Motor neuron (in vitro differentiated cells): ENCODE data around the gene LRMDA. TPM values are rescaled to one million over a fixed set of nuclear protein-coding genes. Genes with fewer than 3 reads are reported as not detected.
"Not testable (repeated sequence)": the region's sequence is repeated elsewhere in the genome, so short reads cannot be mapped to it uniquely, and the experiment has no call there.

Experiments used
- ATAC-seq, 8 experiments: fragments of 200-7000 bp; cut with Tn5 transposase; replicated peaks in 6 of 8; 2 replicates each; pipeline ENCODE4 v1.8.0; 2021; ENCODE audit warnings: mild to moderate bottlenecking in 8 of 8, moderate library complexity in 8 of 8
- H3K27ac ChIP-seq, 2 donors: fragments of 250-450 bp; sonication (Bioruptor Pico); 2 replicates each; pipeline ENCODE4 v1.9.0; 2021; ENCODE audit warnings: antibody characterized with exemption in 2 of 2, mild to moderate bottlenecking in 2 of 2, moderate library complexity in 1 of 2
- H3K4me1 ChIP-seq, 2 donors: fragments of 250-450 bp; sonication (Bioruptor Pico); replicated peaks in 1 of 2; 2 replicates each; pipeline ENCODE4 v1.6.1; 2021; ENCODE audit warnings: antibody characterized with exemption in 2 of 2, mild to moderate bottlenecking in 2 of 2, moderate library complexity in 1 of 2
- H3K4me3 ChIP-seq, 5 donors: fragments of 250-450 bp; sonication (Bioruptor Pico); 2 replicates each; pipeline ENCODE4 v1.9.0; 2021; ENCODE audit warnings: antibody characterized with exemption in 5 of 5, mild to moderate bottlenecking in 5 of 5, moderate library complexity in 4 of 5
- whole genome bisulfite sequencing, 10 experiments: fragments of 450-650 bp; shearing (Covaris generic); methylation state at CpG; one replicate each; pipeline ENCODE4 v1.0.0; 2022; 5-methylcytosine and 5-hydroxymethylcytosine counted together
- in situ Hi-C, 9 experiments: fragments of 400-800 bp; cut with MboI; loops; one replicate each; pipeline ENCODE4 v1.15.0; 2021; ENCODE audit warnings: low sequenced_read_pairs in 9 of 9, low pct_unique_long_range_greater_than_20kb in 2 of 9; ENCODE audit not compliant: unreplicated experiment in 9 of 9
- total RNA-seq, 8 experiments: library from RNA; unstranded; fragments of 300-600 nt; gene quantifications; 2 replicates each; pipeline versions ENCODE4 v1.2.3 to v1.2.4, GENCODE V29; 2022

LRMDA gene
- total RNA-seq, 8 experiments from 2014 or later: 0.85 to 5.4 (median 2.2) TPM; not detected in 1

DNA sequence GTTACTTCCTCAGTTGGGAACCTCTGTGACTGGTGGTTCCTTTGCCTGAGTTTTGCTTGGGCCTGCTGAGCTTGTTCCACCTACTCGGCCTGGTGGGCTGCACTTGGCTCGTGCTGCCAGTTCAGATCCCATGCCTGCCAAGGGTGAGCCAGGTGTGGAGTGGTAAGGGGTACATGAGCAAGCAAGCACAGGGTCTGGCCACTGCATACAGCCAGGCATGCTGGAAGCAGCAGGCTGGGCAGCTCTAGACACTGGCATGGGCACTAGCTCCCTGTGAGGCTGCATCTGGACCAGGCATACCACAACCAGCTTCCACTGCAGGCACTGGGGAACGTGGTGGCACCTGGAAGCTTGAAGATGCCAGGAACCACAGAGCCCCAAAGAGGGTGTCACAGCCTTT is 624.0 kb downstream of the LRMDA start:
- ATAC-seq: no peak
- in situ Hi-C loops: no loop called here
- Histone ChIP-seq H3K4me1 (peaks cover 26 to 27% of the 10 kb centered on the region in 2 donors), H3K4me3 (no peak overlapping the region), H3K27ac (no peak overlapping the region)
- WGBS, 10 experiments: 58% methylated on average over 2 of the region's 3 CpGs; no CpG with 5 or more reads in 9 of the 10 experiments

DNA sequence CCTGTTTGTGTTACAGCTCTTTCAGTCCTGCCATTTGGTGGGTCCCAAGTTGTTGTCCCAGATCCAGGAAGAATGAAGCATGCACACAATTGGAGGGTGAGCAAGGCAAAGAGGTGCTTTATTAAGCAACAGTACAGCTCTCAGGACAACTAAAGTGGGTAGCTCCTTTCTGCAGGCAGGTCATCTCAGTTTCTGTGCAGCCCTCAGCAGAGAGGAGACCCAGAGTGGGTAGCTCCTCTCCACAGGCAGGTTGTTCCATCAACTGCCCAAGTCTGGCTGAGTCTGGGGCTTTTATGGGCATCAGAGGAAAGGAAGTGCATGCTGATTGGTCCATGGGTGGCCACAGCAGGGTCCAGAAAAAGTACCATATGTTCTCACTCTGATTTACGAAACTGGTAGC is 624.5 kb downstream of the LRMDA start:
- Histone ChIP-seq H3K27ac (no peak overlapping the region), H3K4me3 (no peak overlapping the region), H3K4me1 (peaks cover 21 to 22% of the 10 kb centered on the region in 2 donors)
- WGBS, 10 experiments: 83% methylated on average over 1 of the region's 1 CpG; no CpG with 5 or more reads in 9 of the 10 experiments
- ATAC-seq: no peak
- in situ Hi-C loops: no loop called here

DNA sequence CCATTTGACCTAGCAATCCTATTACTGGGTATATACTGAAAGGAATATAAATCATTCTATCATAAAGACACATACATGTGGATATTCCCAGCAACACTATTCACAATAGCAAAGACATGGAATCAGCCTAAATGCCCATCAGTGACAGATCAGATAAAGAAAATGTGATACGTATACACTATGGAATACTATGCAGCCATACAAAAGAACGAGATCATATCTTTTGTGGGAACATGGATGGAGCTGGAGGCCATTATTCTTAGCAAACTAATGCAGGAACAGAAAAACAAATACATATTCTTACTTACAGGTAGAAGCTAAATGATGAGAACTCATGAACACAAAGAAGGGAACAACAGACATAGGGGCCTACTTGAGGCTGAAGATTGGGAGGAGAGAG is 629.6 kb downstream of the LRMDA start:
- ATAC-seq, H3K4me3 ChIP-seq, H3K27ac ChIP-seq, in situ Hi-C loops: not testable (repeated sequence)
- peaks cover 7 to 14% of the 10 kb centered on the region in 2 donors for H3K4me1 ChIP-seq
- 35 to 100% (median 93%) methylated on average over 1 to 2 of the region's 2 CpGs; no CpG with 5 or more reads in 1 of the 10 experiments for WGBS, 10 experiments

DNA sequence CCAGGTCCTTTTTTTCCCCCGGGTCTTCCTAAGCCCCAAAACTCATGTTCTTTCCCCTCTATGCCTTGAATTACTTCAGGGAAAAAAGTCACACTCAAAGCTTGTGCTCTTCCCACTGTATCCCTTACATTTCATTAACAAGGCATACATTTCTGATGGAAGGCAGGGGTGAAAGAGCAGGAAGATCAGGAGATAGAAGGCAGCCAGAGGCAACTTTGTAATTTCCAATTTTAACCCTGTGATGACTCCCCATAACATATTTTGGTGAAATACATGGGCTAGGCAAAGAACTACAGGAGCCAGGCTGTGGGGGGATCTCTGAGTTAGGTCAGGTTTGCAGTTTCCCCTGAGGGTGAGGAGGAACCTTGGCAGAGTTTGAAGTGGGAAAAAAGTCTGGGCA is 635.0 kb downstream of the LRMDA start:
- in situ Hi-C loops: no loop called here
- Histone ChIP-seq H3K27ac (no peak overlapping the region), H3K4me3 (no peak overlapping the region), H3K4me1 (peaks cover 7 to 14% of the 10 kb centered on the region in 2 donors)
- WGBS, 10 experiments: 44 to 100% (median 78%) methylated on average over 1 of the region's 1 CpG; no CpG with 5 or more reads in 2 of the 10 experiments
- peak in 1 of 8 experiments; percentile 38 for ATAC-seq

DNA sequence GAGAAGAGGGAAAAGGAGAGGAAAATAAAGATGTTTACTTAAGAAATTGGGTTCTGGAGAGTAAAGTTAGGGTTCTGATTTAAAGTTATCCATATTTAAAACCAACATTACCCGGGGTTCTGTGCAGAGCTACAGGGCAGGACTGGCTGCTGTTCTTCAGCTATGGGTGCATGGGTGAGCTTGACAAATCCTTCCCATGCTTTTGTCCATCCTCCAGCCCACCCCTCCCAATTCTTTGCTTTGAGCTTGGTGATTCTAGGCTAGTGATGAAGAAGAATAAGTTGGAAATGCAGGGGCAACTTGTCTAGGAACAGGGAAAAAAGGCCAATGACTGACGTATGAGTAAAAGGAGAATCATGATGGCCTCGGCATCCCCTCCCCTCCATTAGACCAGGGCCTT is 636.0 kb downstream of the LRMDA start:
- in situ Hi-C loops: no loop called here
- Histone ChIP-seq H3K4me3 (no peak overlapping the region), H3K4me1 (peaks cover 7 to 9% of the 10 kb centered on the region in 2 donors), H3K27ac (no peak overlapping the region)
- ATAC-seq: no peak
- WGBS, 10 experiments: 33 to 100% (median 83%) methylated on average over 1 to 3 of the region's 3 CpGs

DNA sequence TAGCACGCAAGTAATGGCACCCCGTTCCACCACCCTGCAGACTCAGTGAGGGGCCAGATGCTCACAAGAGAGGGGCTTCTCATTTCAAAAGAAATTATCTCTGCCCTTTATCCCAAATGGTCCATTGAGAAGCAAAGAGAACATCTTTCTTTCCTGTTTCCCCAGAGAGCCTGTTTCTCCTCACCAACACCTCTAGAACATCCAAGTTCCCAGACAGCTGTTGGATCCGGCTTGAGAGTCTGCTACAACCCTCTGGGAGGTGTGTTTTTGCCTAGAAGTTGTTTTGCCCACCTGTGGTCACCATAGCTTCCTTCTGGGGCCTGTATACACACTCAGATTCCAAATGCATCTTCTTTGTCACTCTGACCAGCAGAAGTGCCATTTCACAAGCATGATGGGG is 637.4 kb downstream of the LRMDA start:
- Histone ChIP-seq H3K4me1 (peaks cover 0 to 3% of the 10 kb centered on the region in 2 donors), H3K27ac (no peak overlapping the region), H3K4me3 (no peak overlapping the region)
- in situ Hi-C loops: no loop called here
- ATAC-seq: no peak
- 40 to 100% (median 88%) methylated on average over 1 to 2 of the region's 3 CpGs; no CpG with 5 or more reads in 3 of the 10 experiments for WGBS, 10 experiments

DNA sequence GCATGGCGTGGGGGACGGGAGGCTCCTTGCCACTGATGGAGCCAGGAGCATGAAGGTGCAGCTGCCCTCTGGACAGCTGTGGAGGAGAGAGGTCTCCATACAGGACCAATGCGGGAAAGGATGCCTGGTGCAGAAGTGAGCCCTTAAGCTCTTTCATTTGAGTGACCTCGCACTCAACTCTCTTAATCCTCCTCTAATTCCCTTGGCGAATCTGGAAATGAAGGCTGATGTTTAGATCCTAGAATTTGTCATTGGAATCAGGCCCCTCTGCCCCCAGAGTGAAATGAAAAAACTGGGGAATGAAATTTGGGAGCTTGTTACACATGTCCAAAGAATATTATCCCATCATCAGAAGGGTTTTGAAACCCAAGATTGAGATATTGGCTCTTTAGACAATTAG is 639.5 kb downstream of the LRMDA start:
- H3K27ac ChIP-seq: no peak overlapping the region
- ATAC-seq: no peak

DNA sequence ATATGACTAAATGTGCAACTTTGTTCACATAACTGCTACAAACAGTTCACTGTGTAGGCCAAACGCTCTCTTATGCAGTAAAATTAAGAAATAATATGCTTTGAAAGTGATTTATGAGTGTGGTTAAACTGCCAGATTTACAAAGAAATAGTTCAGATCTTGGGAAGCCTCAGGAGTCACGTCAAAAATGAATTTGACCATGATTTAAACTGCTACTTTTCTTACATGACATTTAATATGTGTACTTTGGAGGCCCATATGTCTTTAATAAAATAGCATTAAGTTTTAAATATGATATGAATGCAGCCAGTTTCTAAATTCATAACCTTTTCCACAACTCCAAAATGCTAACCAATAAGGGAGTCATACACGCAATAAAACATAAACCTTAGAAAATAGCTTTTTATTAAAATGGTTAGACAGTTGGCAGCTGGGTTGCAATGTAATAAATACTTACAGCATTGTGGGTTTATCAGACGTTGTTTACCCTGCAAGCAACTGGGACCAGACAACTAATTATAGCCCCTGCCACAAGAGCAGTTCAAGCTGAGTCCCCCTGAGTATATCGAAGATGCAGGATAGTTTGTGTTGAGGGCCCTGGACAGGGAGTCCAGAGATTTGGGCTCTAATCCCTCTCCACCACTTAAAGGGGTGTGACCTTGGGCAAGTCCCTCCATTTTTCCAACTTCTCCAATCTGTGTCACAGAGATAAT is 640.4 kb downstream of the LRMDA start:
- 11 to 92% (median 76%) methylated on average over 1 to 5 of the region's 5 CpGs for WGBS, 10 experiments
- H3K4me1 ChIP-seq: peaks cover 0 to 6% of the 10 kb centered on the region in 2 donors
- no peak overlapping the region for H3K4me3 ChIP-seq
- peak in 1 of 8 experiments; percentile 38 for ATAC-seq
- H3K27ac ChIP-seq: no peak overlapping the region
- in situ Hi-C loops: no loop called here

More for the DNA sequence above, 639.5 kb downstream of the LRMDA start:
- WGBS, 10 experiments: 14 to 100% (median 90%) methylated on average over 1 to 5 of the region's 5 CpGs; no CpG with 5 or more reads in 4 of the 10 experiments
- in situ Hi-C loops: no loop called here
- Histone ChIP-seq H3K4me3 (no peak overlapping the region), H3K4me1 (peaks cover 0 to 6% of the 10 kb centered on the region in 2 donors)

DNA sequence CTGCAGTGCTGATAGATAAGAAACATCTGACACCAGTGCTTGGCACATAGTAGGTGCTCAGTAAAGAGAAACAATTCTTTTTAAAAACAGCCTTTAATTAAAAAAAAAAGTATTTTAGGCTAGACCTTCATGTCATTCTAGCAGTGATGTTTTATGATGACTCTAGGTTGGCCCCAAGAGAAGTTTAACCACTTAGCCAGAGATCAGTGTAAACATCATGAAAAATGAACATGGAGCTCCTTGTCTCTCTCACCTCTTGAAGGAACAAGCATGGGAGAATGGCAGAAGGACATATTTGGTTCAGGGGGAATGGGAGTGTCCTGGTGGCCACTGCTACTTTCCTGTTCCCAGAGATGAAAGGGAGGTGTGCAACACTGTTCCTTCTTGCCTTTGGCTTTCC is 641.0 kb downstream of the LRMDA start:
- in situ Hi-C loops: no loop called here
- H3K4me1 ChIP-seq: peaks cover 0 to 6% of the 10 kb centered on the region in 2 donors
- H3K27ac ChIP-seq: no peak overlapping the region
- no peak overlapping the region for H3K4me3 ChIP-seq
- no peak for ATAC-seq

DNA sequence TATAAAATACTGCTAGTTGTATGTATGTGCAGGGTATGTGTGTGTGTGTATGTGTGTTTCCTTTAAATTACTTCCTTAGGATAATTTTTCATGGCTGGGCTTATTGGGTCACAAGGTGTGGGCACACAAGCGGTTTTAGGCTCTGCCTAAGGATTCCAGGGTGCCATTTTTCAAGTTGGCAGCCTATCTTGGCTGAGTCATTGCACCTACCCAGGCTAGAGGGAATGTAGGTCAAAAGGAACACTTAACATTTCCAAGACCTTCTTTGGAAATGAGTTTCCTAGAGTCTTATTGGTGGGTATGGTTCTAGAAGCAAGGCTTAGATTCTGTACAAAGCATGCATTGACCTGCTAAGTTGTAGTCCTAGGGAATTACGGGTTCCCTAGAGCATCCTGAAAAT is 642.1 kb downstream of the LRMDA start:
- ATAC-seq: no peak
- WGBS, 10 experiments: 60 to 100% (median 80%) methylated on average over 1 to 2 of the region's 2 CpGs; no CpG with 5 or more reads in 2 of the 10 experiments
- Histone ChIP-seq H3K4me3 (no peak overlapping the region), H3K27ac (no peak overlapping the region), H3K4me1 (peaks cover 0 to 6% of the 10 kb centered on the region in 2 donors)
- in situ Hi-C loops: no loop called here

DNA sequence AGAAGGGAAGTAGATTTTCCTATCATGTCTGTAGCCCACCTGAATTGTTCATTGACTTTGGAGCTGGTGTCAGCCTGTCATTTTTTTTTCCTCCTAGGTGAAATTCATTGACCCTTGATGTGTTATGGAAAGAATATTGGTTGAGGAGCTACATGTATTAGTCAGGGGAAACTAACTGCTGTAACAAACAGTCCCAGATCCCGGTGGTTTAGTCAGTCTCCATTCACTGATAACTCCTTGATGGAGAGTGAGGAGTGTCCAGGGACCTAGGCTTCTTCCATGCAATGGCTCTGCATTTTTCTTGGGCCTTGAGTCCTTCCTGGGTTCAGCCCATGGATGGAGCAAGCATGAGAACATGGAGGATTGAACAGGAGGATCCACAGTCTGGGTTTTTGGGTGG is 643.2 kb downstream of the LRMDA start:
- H3K27ac ChIP-seq: no peak overlapping the region
- 50 to 100% (median 84%) methylated on average over 1 of the region's 1 CpG; no CpG with 5 or more reads in 6 of the 10 experiments for WGBS, 10 experiments
- no peak for ATAC-seq
- H3K4me3 ChIP-seq: no peak overlapping the region
- H3K4me1 ChIP-seq: peaks cover 0 to 6% of the 10 kb centered on the region in 2 donors
- in situ Hi-C loops: loop anchor here in 1 of 9 experiments (25.0 kb wide), 2 partner anchors 238 to 463 kb away; no protein-coding TSS in a partner anchor

DNA sequence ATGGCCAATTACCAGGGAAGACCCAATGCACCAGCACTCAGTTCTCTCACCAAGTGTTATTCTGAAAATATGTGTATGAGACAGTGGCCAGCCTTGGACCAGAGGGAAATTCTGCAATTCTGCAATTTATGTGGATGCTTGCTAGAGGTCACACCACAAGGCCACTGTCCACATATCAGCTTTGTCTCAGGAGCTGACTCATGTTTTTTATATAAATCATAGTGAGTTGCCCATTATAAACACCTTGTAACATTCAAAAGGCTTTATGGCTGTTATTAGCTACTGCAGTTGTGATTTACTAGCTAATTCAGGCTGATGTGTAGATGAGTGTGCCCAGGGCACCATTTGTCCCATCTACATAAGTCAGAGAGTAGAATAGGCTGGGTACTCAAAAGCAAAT is 649.0 kb downstream of the LRMDA start:
- H3K4me1 ChIP-seq: peaks cover 13 to 20% of the 10 kb centered on the region in 2 donors
- no peak overlapping the region for H3K4me3 ChIP-seq
- peak in 6 of 8 experiments; percentile 28 to 95 (median 92) for ATAC-seq
- no peak overlapping the region for H3K27ac ChIP-seq
- in situ Hi-C loops: loop anchor here in 1 of 9 experiments (25.0 kb wide), 2 partner anchors 232 to 457 kb away; no protein-coding TSS in a partner anchor

DNA sequence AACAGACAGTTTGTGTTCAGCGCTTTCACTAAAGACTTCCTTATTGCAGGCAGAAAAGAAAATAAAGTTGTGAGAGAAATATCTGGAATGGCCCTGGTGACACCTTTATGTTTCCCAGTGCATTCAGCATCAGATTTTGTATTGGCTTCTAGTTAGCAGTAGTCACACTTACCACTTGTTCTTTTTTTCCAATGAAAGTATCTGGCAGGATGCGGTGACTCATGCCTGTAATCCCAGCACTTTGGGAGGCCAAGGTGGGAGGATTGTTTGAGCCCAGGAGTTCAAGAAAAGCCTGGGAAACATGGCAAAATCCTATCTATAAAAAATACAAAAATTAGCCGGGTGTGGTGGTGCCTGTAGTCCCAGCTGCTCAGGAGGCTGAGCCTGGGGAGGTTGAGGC is 649.6 kb downstream of the LRMDA start:
- H3K27ac ChIP-seq: no peak overlapping the region
- 80 to 100% (median 100%) methylated on average over 1 to 2 of the region's 3 CpGs; no CpG with 5 or more reads in 3 of the 10 experiments for WGBS, 10 experiments
- H3K4me1 ChIP-seq: peaks cover 13 to 20% of the 10 kb centered on the region in 2 donors
- in situ Hi-C loops: loop anchor here in 1 of 9 experiments (25.0 kb wide), 2 partner anchors 231 to 456 kb away; no protein-coding TSS in a partner anchor
- peak in 2 of 8 experiments; percentile 13 to 23 for ATAC-seq
- no peak overlapping the region for H3K4me3 ChIP-seq
